ENCODE measurements around the gene SEZ6L. TPM values are rescaled to one million over a fixed set of nuclear protein-coding genes. Genes with fewer than 3 reads are reported as not detected.

The SEZ6L gene
- total RNA-seq, 2 experiments from 2014 or later, result 0.05 TPM; not detected in 1

GRCh38 chr22:26398741-26399153, 229.5 kb downstream of the SEZ6L start:
- Histone ChIP-seq H3K4me1 (ENCODE audit: insufficient read depth, low read length) (no peaks in the 10 kb centered on the region), H3K36me3 (ENCODE audit: insufficient read depth, low read length) (no peaks in the 10 kb centered on the region), H3K27ac (ENCODE audit: low read depth in 1 of 2, low read length in 2 of 2) (no peak overlapping the region), H3K9me3 (ENCODE audit: control insufficient read depth in 1 of 2, insufficient read depth in 1 of 2, low read length in 2 of 2) (no peaks in the 10 kb centered on the region), H3K4me3 (ENCODE audit: low read length) (no peak overlapping the region), H3K27me3 (ENCODE audit: control insufficient read depth in 1 of 2, insufficient read depth in 2 of 2, low read length in 2 of 2) (peaks cover 0 to 3% of the 10 kb centered on the region in 2 experiments)
- CTCF ChIA-PET, result interaction anchor here (0.6 to 1.3 kb wide), 3 partner anchors 57 to 63 kb away, joined by 3 read pairs; no protein-coding TSS in a partner anchor
- Mint-ChIP-seq H3K9me3 (no peaks in the 10 kb centered on the region), H3K27me3 (no peaks in the 10 kb centered on the region), H3K27ac (no peak overlapping the region), H3K36me3 (ENCODE audit: low read depth) (no peaks in the 10 kb centered on the region), H3K4me3 (no peak overlapping the region), H3K4me1 (ENCODE audit: low read depth) (no peaks in the 10 kb centered on the region)
- intact Hi-C loops (cut with DNase I, micrococcal nuclease), result loop anchor here (1.0 kb wide), 2 partner anchors 63 to 267 kb away; no protein-coding TSS in a partner anchor
- peak; percentile 68 for TF ChIP-seq CTCF (IDR thresholded peaks at IDR 0.05)
- DNase-seq, result peak; percentile 13 to 76 (median 34)
- POLR2A ChIA-PET, result no interaction called here
- ATAC-seq (ENCODE audit: poor library complexity), result peak; percentile 77

- TF ChIP-seq CTCF (IDR thresholded peaks at IDR 0.05), result no peak
- intact Hi-C loops (cut with DNase I, micrococcal nuclease), result no loop called here
- Mint-ChIP-seq H3K27ac (no peak overlapping the region), H3K4me1 (ENCODE audit: low read depth) (no peaks in the 10 kb centered on the region), H3K9me3 (no peaks in the 10 kb centered on the region), H3K36me3 (ENCODE audit: low read depth) (no peaks in the 10 kb centered on the region), H3K4me3 (no peak overlapping the region), H3K27me3 (peaks cover 3% of the 10 kb centered on the region)
- no peak for DNase-seq
- ChIA-PET CTCF (interaction anchor here (1.0 kb wide), 1 partner anchor 60 kb away, joined by 3 read pairs; no protein-coding TSS in a partner anchor), POLR2A (no interaction called here)
- H3K27me3 ChIP-seq (ENCODE audit: control insufficient read depth in 1 of 2, insufficient read depth in 2 of 2, low read length in 2 of 2), result peaks cover 0 to 3% of the 10 kb centered on the region in 2 experiments
- H3K4me3 ChIP-seq (ENCODE audit: low read length), result no peak overlapping the region
- H3K9me3 ChIP-seq (ENCODE audit: control insufficient read depth in 1 of 2, insufficient read depth in 1 of 2, low read length in 2 of 2), result no peaks in the 10 kb centered on the region
- H3K27ac ChIP-seq (ENCODE audit: low read depth in 1 of 2, low read length in 2 of 2), result no peak overlapping the region
- ATAC-seq (ENCODE audit: poor library complexity), result no peak
- no peaks in the 10 kb centered on the region for H3K36me3 ChIP-seq (ENCODE audit: insufficient read depth, low read length)
- no peaks in the 10 kb centered on the region for H3K4me1 ChIP-seq (ENCODE audit: insufficient read depth, low read length)
Observed at GRCh38 chr22:26399289-26399688, 230.0 kb downstream of the SEZ6L start.

- no peak for TF ChIP-seq CTCF (IDR thresholded peaks at IDR 0.05)
- no peak overlapping the region for H3K4me3 ChIP-seq (ENCODE audit: low read length)
- H3K4me1 ChIP-seq (ENCODE audit: insufficient read depth, low read length), result no peaks in the 10 kb centered on the region
- Mint-ChIP-seq H3K36me3 (ENCODE audit: low read depth) (no peaks in the 10 kb centered on the region), H3K4me3 (no peak overlapping the region), H3K9me3 (no peaks in the 10 kb centered on the region), H3K4me1 (ENCODE audit: low read depth) (no peaks in the 10 kb centered on the region), H3K27ac (no peak overlapping the region), H3K27me3 (peaks cover 3% of the 10 kb centered on the region)
- POLR2A ChIA-PET, result no interaction called here
- no peak overlapping the region for H3K27ac ChIP-seq (ENCODE audit: low read depth in 1 of 2, low read length in 2 of 2)
- peaks cover 3 to 4% of the 10 kb centered on the region in 2 experiments for H3K27me3 ChIP-seq (ENCODE audit: control insufficient read depth in 1 of 2, insufficient read depth in 2 of 2, low read length in 2 of 2)
- DNase-seq (no peak), ATAC-seq (ENCODE audit: poor library complexity) (no peak)
- no peaks in the 10 kb centered on the region for H3K36me3 ChIP-seq (ENCODE audit: insufficient read depth, low read length)
- no peaks in the 10 kb centered on the region for H3K9me3 ChIP-seq (ENCODE audit: control insufficient read depth in 1 of 2, insufficient read depth in 1 of 2, low read length in 2 of 2)
- CTCF ChIA-PET, result no interaction called here
- intact Hi-C loops (cut with DNase I, micrococcal nuclease), result no loop called here
Observed at GRCh38 chr22:26401726-26402125, 232.5 kb downstream of the SEZ6L start.

Data from CD4-positive, alpha-beta T cell (primary cell).